ENCODE measurements around the gene VDR. TPM values are rescaled to one million over a fixed set of nuclear protein-coding genes. Genes with fewer than 3 reads are reported as not detected.

VDR gene
- total RNA-seq, 1 donor from 2014 or later: not detected

GRCh38 chr12:47875746-47876439 lies 28.9 kb downstream of the VDR start:
- Histone ChIP-seq H3K36me3 (no peaks in the 10 kb centered on the region), H3K9ac (no peak overlapping the region), H3F3A (ENCODE audit: low read depth) (no peaks in the 10 kb centered on the region), H3K4me2 (no peak overlapping the region), H3K27ac (no peak overlapping the region), H4K20me1 (ENCODE audit: low read depth) (no peaks in the 10 kb centered on the region), H2AFZ (replicated peaks) (no peak overlapping the region), H3K9me3 (ENCODE audit: low read depth) (no peaks in the 10 kb centered on the region), H3K4me1 (peaks cover 6% of the 10 kb centered on the region), H3K4me3 (no peak overlapping the region), H3K79me2 (ENCODE audit: low read depth) (no peaks in the 10 kb centered on the region), H3K27me3 (no peaks in the 10 kb centered on the region)
- Mint-ChIP-seq H3K27ac (no peak overlapping the region), H3K27me3 (ENCODE audit: insufficient read depth, low read depth) (peaks cover 8% of the 10 kb centered on the region), H3K36me3 (no peaks in the 10 kb centered on the region), H3K4me1 (no peaks in the 10 kb centered on the region), H3K4me3 (no peak overlapping the region), H3K9me3 (no peaks in the 10 kb centered on the region)
- TF ChIP-seq EZH2 (IDR thresholded peaks at IDR 0.05) (no peak), EZH2phosphoT487 (IDR thresholded peaks at IDR 0.05) (no peak), CTCF (IDR thresholded peaks at IDR 0.05) (no peak)
- no peak for DNase-seq (ENCODE audit: low spot score)

GRCh38 chr12:47874316-47874715 lies 30.5 kb downstream of the VDR start:
- H3K9me3 Mint-ChIP-seq: no peaks in the 10 kb centered on the region
- Histone ChIP-seq H3K36me3 (no peaks in the 10 kb centered on the region), H3F3A (ENCODE audit: low read depth) (no peaks in the 10 kb centered on the region), H3K79me2 (ENCODE audit: low read depth) (no peaks in the 10 kb centered on the region), H3K9ac (no peak overlapping the region), H3K27ac (no peak overlapping the region), H3K27me3 (no peaks in the 10 kb centered on the region), H3K4me2 (no peak overlapping the region), H3K4me3 (no peak overlapping the region), H3K4me1 (no peaks in the 10 kb centered on the region), H2AFZ (replicated peaks) (no peak overlapping the region), H4K20me1 (ENCODE audit: low read depth) (no peaks in the 10 kb centered on the region), H3K9me3 (ENCODE audit: low read depth) (no peaks in the 10 kb centered on the region)
- DNase-seq (ENCODE audit: low spot score): no peak
- H3K27me3 Mint-ChIP-seq (ENCODE audit: insufficient read depth, low read depth): peaks cover 8% of the 10 kb centered on the region
- H3K4me1 Mint-ChIP-seq: no peaks in the 10 kb centered on the region
- H3K4me3 Mint-ChIP-seq: no peak overlapping the region
- TF ChIP-seq EZH2 (IDR thresholded peaks at IDR 0.05) (no peak), EZH2phosphoT487 (IDR thresholded peaks at IDR 0.05) (no peak), CTCF (IDR thresholded peaks at IDR 0.05) (no peak)
- H3K27ac Mint-ChIP-seq: no peak overlapping the region
- H3K36me3 Mint-ChIP-seq: no peaks in the 10 kb centered on the region

DNA sequence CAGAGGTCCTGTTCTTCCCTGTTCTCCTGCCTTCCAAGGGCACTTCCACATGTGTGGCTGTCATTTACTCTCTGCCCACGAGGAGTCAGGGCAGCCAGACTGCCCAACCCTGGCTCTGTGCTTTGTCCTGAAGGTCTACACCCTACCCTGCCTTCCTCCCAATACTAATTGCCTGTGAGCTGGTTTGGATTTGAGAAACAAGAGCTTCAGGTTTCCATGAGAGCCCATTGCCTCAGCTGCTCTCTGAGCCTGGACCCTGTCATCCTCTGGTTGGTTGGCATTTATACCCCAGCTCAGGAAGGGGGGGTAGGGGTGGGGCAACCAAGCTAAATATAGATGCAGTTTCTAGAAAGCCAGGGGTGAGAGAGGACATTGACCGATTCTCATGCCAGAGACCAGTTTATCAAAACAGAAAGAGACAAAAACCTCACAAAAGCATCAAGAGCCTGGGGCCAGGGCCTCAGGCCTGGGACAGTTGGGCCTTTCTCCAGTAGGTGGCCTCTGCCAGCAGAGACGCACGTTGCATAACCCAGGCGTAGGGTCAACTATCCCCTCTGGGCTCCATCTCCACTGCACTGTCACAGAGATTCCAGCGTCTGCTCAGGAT lies 34.5 kb downstream of the VDR start:
- Mint-ChIP-seq H3K9me3 (no peaks in the 10 kb centered on the region), H3K27me3 (ENCODE audit: insufficient read depth, low read depth) (peaks cover 2% of the 10 kb centered on the region), H3K4me1 (no peaks in the 10 kb centered on the region), H3K36me3 (no peaks in the 10 kb centered on the region), H3K27ac (no peak overlapping the region), H3K4me3 (no peak overlapping the region)
- no peaks in the 10 kb centered on the region for H3F3A ChIP-seq (ENCODE audit: low read depth)
- H3K9me3 ChIP-seq (ENCODE audit: low read depth): no peaks in the 10 kb centered on the region
- H3K27me3 ChIP-seq: no peaks in the 10 kb centered on the region
- no peak overlapping the region for H3K4me2 ChIP-seq
- no peaks in the 10 kb centered on the region for H4K20me1 ChIP-seq (ENCODE audit: low read depth)
- DNase-seq (ENCODE audit: low spot score): peak; percentile 77
- H3K4me3 ChIP-seq: no peak overlapping the region
- no peaks in the 10 kb centered on the region for H3K79me2 ChIP-seq (ENCODE audit: low read depth)
- H3K36me3 ChIP-seq: no peaks in the 10 kb centered on the region
- no peak overlapping the region for H3K9ac ChIP-seq
- no peaks in the 10 kb centered on the region for H3K4me1 ChIP-seq
- TF ChIP-seq EZH2 (IDR thresholded peaks at IDR 0.05) (no peak), EZH2phosphoT487 (IDR thresholded peaks at IDR 0.05) (no peak), CTCF (IDR thresholded peaks at IDR 0.05) (peak; percentile 64)
- no peak overlapping the region for H3K27ac ChIP-seq
- H2AFZ ChIP-seq (replicated peaks): peak overlapping the region; percentile 92
